Sigmoid colon (tissue), 4 donors: ENCODE measurements around the gene TWF2.

Experiments used
- EP300 ChIP-seq, 4 donors: sonication (generic); formaldehyde crosslinking; IDR thresholded peaks; one replicate each; pipeline ENCODE4 v1.6.1; 2017; ENCODE audit warnings: antibody characterized with exemption in 4 of 4
- POLR2A ChIP-seq, 2 donors: fragments of 450-650 bp; IDR thresholded peaks; one replicate each; pipeline ENCODE4 v1.6.1; 2016; ENCODE audit warnings: antibody characterized with exemption in 2 of 2, mild to moderate bottlenecking in 2 of 2, moderate library complexity in 2 of 2
- POLR2AphosphoS5 ChIP-seq, 4 donors: sonication (generic); formaldehyde crosslinking; IDR thresholded peaks; one replicate each; pipeline ENCODE4 v1.6.1; 2017; ENCODE audit warnings: antibody characterized with exemption in 4 of 4
- TF ChIP-seq, protein P1 (sequence below), 4 experiments: fragments of 450-650 bp in 3 of 4; fragments of 200-600 bp in 1 of 4; IDR thresholded peaks; one replicate each; pipeline ENCODE4 v1.5.1; 2016 to 2019; ENCODE audit warnings: antibody characterized with exemption in 4 of 4, mild to moderate bottlenecking in 3 of 4, moderate library complexity in 2 of 4

DNA sequence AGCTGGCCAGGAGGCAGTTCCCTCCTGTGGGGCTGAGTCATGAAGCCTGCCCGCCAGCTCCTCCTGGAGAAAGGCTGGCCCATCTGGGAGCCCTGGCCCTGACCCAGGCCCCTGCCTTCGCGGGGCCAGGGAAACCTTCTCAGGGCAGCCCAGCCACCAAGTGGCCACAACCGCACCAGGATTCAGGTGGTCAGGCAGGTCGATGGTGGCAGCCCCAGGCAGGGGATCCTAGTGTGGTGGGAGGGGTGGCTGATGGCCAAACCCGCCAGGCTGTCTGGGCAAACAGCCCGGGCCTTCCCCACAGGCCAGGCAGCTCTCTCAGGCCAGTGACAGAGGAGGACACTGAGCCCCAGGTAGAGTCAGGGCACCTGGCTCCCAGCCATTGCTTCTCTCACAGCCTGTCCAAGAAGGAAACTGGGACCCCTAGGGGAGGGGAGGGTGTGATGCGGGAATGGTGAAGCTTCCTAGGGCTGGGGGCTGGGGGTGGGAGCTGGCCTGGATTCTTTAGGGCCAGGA, 1.2 kb downstream of the TWF2 start:
- TF ChIP-seq, protein P1, sequence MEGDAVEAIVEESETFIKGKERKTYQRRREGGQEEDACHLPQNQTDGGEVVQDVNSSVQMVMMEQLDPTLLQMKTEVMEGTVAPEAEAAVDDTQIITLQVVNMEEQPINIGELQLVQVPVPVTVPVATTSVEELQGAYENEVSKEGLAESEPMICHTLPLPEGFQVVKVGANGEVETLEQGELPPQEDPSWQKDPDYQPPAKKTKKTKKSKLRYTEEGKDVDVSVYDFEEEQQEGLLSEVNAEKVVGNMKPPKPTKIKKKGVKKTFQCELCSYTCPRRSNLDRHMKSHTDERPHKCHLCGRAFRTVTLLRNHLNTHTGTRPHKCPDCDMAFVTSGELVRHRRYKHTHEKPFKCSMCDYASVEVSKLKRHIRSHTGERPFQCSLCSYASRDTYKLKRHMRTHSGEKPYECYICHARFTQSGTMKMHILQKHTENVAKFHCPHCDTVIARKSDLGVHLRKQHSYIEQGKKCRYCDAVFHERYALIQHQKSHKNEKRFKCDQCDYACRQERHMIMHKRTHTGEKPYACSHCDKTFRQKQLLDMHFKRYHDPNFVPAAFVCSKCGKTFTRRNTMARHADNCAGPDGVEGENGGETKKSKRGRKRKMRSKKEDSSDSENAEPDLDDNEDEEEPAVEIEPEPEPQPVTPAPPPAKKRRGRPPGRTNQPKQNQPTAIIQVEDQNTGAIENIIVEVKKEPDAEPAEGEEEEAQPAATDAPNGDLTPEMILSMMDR (IDR thresholded peaks at IDR 0.05) = no peak
- TF ChIP-seq POLR2A (IDR thresholded peaks at IDR 0.05) (no peak), POLR2AphosphoS5 (IDR thresholded peaks at IDR 0.05) (peak in 3 of 4 donors; percentile 3 to 50 (median 39)), EP300 (IDR thresholded peaks at IDR 0.05) (no peak)
